Thyroid gland (tissue), 4 donors: ENCODE results near the gene RIBC2. TPM values are rescaled to one million over a fixed set of nuclear protein-coding genes. Genes with fewer than 3 reads are reported as not detected.

Experiments used
- DNase-seq, 2 donors: peaks; one replicate each; pipeline ENCODE4 v3.0.0-alpha.2; 2019
- H3K27ac ChIP-seq, 3 donors: fragments of 200-600 bp; sonication (generic); 1 replicate in 2 of 3; 2 replicates in 1 of 3; pipeline ENCODE4 v1.5.1; 2016 to 2019; ENCODE audit warnings: mild to moderate bottlenecking in 1 of 3, moderate library complexity in 1 of 3
- H3K27me3 ChIP-seq: fragments of 200-600 bp; sonication (generic); one replicate; pipeline ENCODE4 v1.5.1; 2019
- H3K36me3 ChIP-seq, 2 donors: fragments of 200-600 bp; sonication (generic); one replicate each; pipeline ENCODE4 v1.5.1; 2016 to 2019
- H3K4me1 ChIP-seq, 2 donors: fragments of 200-600 bp; sonication (generic); one replicate each; pipeline ENCODE4 v1.5.1; 2017 to 2019
- H3K4me3 ChIP-seq, 3 donors: fragments of 200-600 bp; sonication (generic); replicated peaks in 1 of 3; 1 replicate in 2 of 3; 2 replicates in 1 of 3; pipeline ENCODE4 v1.5.1; 2016; ENCODE audit warnings: mild to moderate bottlenecking in 1 of 3
- H3K9me3 ChIP-seq: fragments of 200-600 bp; sonication (generic); one replicate; pipeline ENCODE4 v1.5.1; 2017
- POLR2A ChIP-seq, 2 donors: fragments of 450-650 bp; IDR thresholded peaks; one replicate each; pipeline ENCODE4 v1.6.1; 2017; ENCODE audit warnings: antibody characterized with exemption in 2 of 2, mild to moderate bottlenecking in 2 of 2, moderate library complexity in 1 of 2
- WGBS, 2 donors: methylation state at CpG; one replicate each; pipeline ENCODE4 v1.1.5; 2017; 5-methylcytosine and 5-hydroxymethylcytosine counted together
- intact Hi-C: fragments of 100-400 bp; cut with DNase I; formaldehyde crosslinking; loops from one replicate; pipeline ENCODE4 v1.15.1; 2023
- total RNA-seq, 4 donors: library from RNA; depleted of rRNA; stranded (reverse); fragments of >200 nt; gene quantifications; one replicate each; pipeline ENCODE4 v1.2.3, GENCODE V29; 2016
- TF ChIP-seq, protein P1 (sequence below), 6 experiments: fragments of 200-600 bp in 3 of 6; fragments of 450-650 bp in 3 of 6; sonication (generic) in 3 of 6; IDR thresholded peaks; one replicate each; pipeline ENCODE4 v1.5.1; 2016 to 2019; ENCODE audit warnings: antibody characterized with exemption in 6 of 6, mild to moderate bottlenecking in 2 of 6, inconsistent platforms in 1 of 6, moderate library complexity in 1 of 6

The RIBC2 gene
- total RNA-seq, 4 donors from 2014 or later, result 0.45 to 4.2 TPM; not detected in 2

DNA sequence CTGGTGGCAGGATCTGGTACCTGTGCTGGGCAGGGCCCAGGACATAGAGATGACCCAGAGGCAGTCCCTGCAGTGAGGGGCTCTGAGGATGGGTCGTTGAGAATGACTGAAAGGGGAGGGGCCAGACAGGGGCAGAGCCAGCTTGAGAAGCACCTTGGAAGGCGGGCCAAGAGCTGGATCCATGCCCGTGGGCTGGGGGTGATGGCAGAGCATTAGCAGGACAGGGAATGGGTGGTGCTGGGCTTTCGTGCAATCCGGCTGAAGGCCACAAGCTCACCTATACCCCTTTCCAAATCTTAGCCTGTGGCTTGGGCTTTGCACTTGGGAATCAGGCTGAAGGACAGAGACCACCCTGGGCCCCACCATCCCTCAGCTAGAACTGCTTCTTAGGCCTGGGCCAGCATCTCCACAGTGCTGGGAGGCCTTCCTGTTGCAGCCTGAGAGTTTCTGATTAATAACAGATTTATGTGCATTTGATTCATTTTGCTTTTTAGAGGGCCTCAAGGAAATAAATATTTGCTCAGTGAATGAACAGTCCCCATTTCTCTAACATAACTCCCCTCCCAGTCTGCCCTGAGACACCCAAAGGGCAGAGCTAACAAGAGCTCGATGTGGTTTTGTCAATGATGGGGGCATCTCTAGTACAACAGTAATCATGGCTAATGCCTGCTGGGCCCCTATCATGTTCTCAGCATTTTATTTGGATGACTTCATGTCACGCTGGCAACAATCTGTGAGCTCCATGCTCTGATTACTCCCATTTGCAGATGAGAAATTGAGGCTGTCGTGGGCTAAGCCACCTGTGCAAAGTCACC lies 39.3 kb downstream of the RIBC2 start:
- H3K4me1 ChIP-seq, result peaks cover 0 to 6% of the 10 kb centered on the region in 2 donors
- WGBS, 2 donors, result 66 to 68% methylated on average over 6 to 8 of the region's 8 CpGs
- no peak for TF ChIP-seq POLR2A (IDR thresholded peaks at IDR 0.05)
- TF ChIP-seq, protein P1, sequence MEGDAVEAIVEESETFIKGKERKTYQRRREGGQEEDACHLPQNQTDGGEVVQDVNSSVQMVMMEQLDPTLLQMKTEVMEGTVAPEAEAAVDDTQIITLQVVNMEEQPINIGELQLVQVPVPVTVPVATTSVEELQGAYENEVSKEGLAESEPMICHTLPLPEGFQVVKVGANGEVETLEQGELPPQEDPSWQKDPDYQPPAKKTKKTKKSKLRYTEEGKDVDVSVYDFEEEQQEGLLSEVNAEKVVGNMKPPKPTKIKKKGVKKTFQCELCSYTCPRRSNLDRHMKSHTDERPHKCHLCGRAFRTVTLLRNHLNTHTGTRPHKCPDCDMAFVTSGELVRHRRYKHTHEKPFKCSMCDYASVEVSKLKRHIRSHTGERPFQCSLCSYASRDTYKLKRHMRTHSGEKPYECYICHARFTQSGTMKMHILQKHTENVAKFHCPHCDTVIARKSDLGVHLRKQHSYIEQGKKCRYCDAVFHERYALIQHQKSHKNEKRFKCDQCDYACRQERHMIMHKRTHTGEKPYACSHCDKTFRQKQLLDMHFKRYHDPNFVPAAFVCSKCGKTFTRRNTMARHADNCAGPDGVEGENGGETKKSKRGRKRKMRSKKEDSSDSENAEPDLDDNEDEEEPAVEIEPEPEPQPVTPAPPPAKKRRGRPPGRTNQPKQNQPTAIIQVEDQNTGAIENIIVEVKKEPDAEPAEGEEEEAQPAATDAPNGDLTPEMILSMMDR (IDR thresholded peaks at IDR 0.05), result no peak

DNA sequence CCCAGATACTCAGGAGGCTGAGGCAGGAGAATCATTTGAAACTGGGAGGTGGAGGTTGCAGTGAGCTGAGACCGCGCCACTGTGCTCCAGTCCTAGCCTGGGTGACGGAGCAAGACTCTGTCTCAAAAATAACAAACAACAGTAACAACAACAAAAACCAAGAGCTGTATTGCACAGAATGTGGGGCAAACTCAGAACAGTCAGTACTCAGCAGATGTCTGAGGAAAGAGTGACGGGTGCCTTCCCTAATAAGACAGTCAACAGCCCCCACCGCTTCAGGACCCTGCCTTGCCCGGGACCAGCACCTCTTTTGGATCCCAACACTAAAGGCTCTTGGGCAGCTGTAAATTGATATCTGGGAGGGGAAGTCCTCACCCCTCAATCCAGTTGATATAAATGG lies 40.3 kb downstream of the RIBC2 start:
- peaks cover 0 to 6% of the 10 kb centered on the region in 2 donors for H3K4me1 ChIP-seq
- H3K9me3 ChIP-seq, result no peaks in the 10 kb centered on the region
- intact Hi-C loops, result no loop called here
- no peak overlapping the region for H3K4me3 ChIP-seq
- no peak for TF ChIP-seq POLR2A (IDR thresholded peaks at IDR 0.05)
- TF ChIP-seq, protein P1 (IDR thresholded peaks at IDR 0.05), result no peak
- H3K27me3 ChIP-seq, result no peaks in the 10 kb centered on the region
- H3K27ac ChIP-seq, result no peak overlapping the region
- WGBS, 2 donors, result 84 to 94% methylated on average over 6 of the region's 6 CpGs
- DNase-seq, result no peak
- no peaks in the 10 kb centered on the region for H3K36me3 ChIP-seq

More for the DNA sequence above, 39.3 kb downstream of the RIBC2 start:
- Histone ChIP-seq H3K36me3 (no peaks in the 10 kb centered on the region), H3K9me3 (no peaks in the 10 kb centered on the region), H3K27me3 (no peaks in the 10 kb centered on the region), H3K4me3 (no peak overlapping the region), H3K27ac (no peak overlapping the region)
- DNase-seq, result no peak
- intact Hi-C loops, result no loop called here

DNA sequence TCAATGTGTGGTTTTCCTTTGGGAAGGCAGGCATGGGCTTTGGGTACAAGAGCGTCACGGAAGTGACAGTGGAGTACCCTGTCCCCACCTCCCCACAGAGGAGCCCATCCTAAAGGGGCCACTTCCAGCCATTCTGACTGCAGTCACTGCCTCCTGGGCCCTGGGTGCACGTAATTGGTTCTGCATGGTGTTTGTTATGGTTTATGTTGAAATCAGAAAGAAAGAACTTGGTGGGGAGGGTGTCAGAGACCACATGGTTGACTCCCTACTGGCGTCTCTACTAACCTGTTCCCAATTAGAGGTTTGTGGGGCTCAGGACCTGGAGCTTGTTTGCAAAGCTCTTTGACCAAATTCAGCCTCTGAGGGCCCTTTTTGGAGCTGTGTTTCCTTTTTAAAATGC lies 40.8 kb downstream of the RIBC2 start:
- H3K4me1 ChIP-seq, result peaks cover 0 to 6% of the 10 kb centered on the region in 2 donors
- no peaks in the 10 kb centered on the region for H3K27me3 ChIP-seq
- 81 to 88% methylated on average over 4 of the region's 4 CpGs for WGBS, 2 donors
- no peak overlapping the region for H3K4me3 ChIP-seq
- DNase-seq, result no peak
- H3K9me3 ChIP-seq, result no peaks in the 10 kb centered on the region
- H3K36me3 ChIP-seq, result no peaks in the 10 kb centered on the region
- no peak overlapping the region for H3K27ac ChIP-seq
- intact Hi-C loops, result no loop called here
- TF ChIP-seq POLR2A (IDR thresholded peaks at IDR 0.05), result no peak
- TF ChIP-seq, protein P1 (IDR thresholded peaks at IDR 0.05), result no peak

DNA sequence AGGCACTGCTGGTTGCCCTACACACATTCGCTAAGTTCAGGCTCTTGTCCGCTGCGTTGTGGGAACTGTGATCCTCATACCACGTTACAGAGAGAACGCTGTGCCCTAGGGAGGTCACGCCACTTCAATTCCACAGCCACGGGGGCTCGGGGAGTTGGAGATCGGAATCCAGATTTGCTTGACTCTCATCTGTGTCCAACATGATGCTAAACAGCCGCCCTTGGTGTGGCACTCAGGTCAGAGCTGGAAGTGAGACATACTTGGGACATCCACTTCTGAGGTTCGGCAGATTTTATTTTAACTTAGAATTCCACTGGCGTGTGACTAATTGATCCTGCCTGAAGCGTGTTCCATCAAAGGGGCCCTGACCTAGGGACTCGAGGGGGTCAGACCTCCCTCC lies 41.7 kb downstream of the RIBC2 start:
- DNase-seq, result no peak
- peaks cover 0 to 4% of the 10 kb centered on the region in 2 donors for H3K4me1 ChIP-seq
- no peaks in the 10 kb centered on the region for H3K27me3 ChIP-seq
- 69 to 72% methylated on average over 14 of the region's 14 CpGs for WGBS, 2 donors
- H3K27ac ChIP-seq, result no peak overlapping the region
- H3K4me3 ChIP-seq, result no peak overlapping the region
- H3K9me3 ChIP-seq, result no peaks in the 10 kb centered on the region
- H3K36me3 ChIP-seq, result no peaks in the 10 kb centered on the region
- TF ChIP-seq, protein P1 (IDR thresholded peaks at IDR 0.05), result no peak
- TF ChIP-seq POLR2A (IDR thresholded peaks at IDR 0.05), result no peak
- intact Hi-C loops, result no loop called here

DNA sequence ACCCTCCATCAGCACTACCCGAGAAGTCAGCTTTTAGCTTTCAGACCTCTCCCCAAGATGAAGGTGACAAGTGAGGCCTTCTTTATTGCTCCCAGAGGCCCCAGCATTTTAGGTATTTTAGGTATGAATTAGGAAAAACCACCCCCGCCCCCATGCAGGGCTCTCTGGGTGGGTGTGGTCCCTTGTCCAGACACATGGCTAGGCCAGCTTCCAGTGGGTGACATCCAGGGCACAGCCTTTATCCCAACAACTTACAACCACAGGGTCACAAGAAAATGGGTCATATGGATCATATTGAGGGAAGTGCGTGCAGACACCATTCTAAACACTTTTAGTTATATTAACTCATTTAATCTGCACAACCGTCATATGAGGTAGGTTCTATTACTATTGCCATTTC lies 42.1 kb downstream of the RIBC2 start:
- Histone ChIP-seq H3K4me3 (no peak overlapping the region), H3K27me3 (no peaks in the 10 kb centered on the region), H3K36me3 (no peaks in the 10 kb centered on the region), H3K4me1 (no peaks in the 10 kb centered on the region), H3K9me3 (no peaks in the 10 kb centered on the region), H3K27ac (no peak overlapping the region)
- intact Hi-C loops, result no loop called here
- no peak for TF ChIP-seq POLR2A (IDR thresholded peaks at IDR 0.05)
- TF ChIP-seq, protein P1 (IDR thresholded peaks at IDR 0.05), result no peak
- 86 to 95% methylated on average over 4 of the region's 4 CpGs for WGBS, 2 donors
- no peak for DNase-seq
